Activated CD4-positive, CD25-positive, alpha-beta regulatory T cell (primary cell): ENCODE results near the gene ANTXR1.

Source experiments
- DNase-seq, 4 experiments: peaks; one replicate each; lab custom pipeline; 2025; lab: John Stamatoyannopoulos, UW

The ANTXR1 gene

DNA sequence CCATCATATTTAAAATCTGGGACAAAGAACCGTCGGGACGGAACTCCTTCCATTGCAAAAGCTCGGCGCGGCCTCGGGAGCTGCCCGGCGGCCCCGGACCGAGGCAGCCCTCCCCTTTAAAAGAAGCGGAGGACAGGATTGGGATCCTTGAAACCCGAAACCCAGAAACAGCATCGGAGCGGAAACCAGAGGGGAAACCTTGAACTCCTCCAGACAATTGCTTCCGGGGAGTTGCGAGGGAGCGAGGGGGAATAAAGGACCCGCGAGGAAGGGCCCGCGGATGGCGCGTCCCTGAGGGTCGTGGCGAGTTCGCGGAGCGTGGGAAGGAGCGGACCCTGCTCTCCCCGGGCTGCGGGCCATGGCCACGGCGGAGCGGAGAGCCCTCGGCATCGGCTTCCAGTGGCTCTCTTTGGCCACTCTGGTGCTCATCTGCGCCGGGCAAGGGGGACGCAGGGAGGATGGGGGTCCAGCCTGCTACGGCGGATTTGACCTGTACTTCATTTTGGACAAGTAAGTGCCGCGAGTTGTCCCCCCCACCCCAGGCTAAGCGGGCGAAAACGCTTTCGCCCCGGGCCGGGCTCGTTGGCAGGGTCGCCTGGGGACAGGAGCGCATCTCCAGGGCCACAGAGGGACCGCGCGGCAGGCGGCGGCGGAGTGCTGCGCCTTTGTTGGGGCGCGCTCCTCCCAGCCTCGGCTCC lies at the start of gene ANTXR1:
ANTXR1 (plus strand) TSS at position 38 of the 698 bp plus-strand sequence; CDS start at position 359, 321 bp downstream.
- DNase-seq, result no peak

DNA sequence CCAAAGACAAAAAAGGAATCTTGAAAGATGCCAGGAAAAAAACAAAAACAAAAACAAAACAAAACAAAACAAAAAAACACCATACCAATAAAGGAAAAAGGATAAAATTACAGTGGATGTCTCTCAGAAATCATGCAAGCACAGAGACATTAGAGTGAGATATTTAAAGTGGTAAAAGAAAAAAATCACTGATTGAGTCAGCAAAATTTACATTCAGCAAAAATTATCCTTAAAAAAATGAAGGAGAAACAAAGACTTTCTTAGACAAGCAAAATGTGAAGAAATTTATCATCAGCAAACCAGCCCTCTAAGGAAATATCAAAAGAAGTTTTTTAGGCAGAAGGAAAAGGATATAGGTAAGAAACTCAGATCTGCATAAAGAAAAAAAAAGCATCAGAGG lies 48.7 kb upstream of the ANTXR1 start:
- DNase-seq, result no peak

DNA sequence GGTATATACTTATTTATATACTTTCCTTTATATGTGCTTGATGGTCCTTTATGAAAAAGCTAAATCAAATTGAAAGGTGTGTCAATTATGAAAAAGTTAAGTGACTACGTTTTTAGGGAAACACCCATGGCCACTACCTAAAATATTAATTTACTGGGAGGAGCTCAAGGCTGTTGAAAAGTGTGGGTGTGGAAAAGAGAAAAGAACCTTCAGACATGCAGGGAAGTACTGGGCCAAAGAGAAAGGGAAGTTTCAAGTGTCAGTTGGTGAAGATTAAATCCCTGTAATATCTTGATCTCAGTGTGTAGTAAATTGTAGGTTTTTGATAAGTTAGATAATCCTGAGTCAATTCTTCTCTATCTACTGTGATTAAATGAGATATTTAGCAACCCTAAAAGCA lies 44.8 kb upstream of the ANTXR1 start:
- no peak for DNase-seq

DNA sequence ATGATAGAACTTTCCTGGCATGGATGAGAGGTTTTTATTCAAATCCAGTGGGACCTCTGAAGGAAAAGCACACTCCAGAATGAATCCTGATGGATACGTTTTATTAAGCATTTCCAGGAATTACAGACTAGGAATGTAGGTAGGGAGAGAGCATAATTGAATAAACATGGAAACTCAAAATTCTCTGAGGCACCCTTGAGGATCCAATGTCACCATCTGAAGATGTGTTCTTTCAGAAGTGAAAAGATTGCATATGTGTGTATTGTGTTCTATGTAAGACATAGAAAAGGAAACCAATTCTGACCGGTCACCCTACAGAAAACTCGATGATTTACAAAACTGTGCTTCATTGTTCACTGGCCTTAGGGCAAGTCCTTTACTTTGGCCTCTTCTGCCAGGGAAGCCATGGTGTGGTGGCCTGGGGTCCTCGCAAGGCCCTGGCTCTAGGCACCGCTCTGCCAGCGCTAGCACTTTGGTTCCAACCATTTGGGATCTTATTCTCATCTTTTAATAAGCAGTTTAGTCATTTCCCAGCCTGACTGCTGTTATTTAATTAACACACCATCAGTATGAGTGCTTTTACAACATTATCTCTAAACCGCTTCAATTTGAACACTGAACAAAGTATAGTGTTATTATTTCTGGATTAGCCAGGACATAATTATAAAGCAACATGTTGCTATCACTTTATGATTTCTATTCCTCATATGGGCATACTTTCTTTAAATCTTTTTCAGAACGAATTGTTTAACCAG lies 43.1 kb upstream of the ANTXR1 start:
- no peak for DNase-seq

DNA sequence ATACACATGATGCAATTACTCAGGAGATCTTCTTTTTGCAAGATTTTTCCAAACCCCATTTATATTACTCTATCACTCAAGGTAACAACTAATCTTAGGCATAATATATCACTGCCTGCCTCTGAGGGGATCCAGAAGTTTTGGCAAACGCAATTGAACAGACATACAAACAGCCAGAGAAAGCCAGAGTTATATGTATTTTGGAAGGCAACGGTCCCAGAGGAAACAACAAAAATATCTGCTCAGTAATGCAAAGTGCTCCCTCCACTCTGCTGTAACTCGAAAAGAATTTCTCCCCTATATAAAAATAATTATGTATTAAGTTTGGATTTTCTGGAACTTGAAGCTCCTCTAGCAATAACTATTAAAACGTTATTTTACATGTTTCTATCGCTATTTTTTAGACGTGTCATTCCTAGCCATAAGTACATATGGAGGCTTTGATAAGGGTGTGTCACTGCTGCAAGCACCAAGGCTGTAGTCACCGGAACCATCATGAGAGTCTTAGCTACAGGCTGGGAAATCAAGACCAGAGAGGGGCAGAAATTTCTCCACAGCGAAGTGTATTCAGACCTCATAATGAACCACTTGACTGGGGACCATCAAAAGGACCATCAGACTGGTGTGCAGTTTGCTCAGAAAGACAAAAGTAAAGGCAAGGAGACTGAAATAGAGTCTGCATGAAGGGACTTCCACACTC lies 42.3 kb upstream of the ANTXR1 start:
- no peak for DNase-seq

DNA sequence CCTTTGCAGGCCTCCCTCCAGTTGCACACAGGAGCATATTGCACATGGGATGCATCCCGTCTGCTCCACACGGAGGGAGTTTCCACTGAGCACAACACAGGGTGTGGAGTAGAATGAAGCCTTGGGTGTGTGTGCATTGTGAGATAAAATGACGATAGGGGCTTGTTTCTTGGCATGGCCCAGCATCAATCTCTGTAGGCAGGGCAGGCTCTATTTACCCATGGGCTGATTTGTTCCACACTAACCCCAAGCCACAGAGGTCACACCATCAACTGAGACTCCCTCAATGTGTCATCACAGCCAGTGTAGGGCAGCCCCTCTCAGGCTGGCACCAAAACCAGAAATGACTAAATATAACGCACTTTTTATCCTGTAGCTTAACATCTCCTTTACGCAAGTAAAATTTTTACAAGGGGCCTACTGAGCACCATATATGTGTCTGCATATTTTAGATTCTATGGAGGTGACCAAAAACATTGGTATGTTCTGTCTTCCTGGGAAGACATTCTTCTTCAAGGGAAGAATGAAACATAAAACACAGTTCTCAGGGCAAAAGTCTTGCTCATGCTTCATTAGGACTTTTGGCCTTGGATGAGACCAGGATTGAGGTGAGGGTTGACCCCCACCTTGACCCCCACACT lies 41.3 kb upstream of the ANTXR1 start:
- no peak for DNase-seq

DNA sequence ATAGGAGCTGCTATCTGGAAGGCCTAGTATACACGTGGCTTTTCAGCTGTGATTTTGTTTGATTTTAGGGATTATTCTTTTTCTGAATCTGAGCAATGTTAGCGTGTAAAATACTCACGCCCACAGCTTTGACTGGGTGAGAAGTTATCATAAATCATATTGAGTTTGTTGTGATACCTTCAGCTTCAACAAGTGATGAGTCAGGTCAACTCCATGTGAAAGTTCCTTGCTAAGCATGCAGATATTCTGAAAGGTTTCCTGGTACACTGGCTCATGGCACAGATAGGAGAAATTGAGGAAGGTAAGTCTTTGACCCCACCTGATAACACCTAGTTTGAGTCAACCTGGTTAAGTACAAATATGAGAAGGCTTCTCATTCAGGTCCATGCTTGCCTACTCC lies 38.7 kb upstream of the ANTXR1 start, which contains the start of gene GKN1:
GKN1 (plus strand) TSS at position 386 of the 400 bp plus-strand sequence. CDS start 42 bp downstream, outside the sequence.
- DNase-seq, result no peak

DNA sequence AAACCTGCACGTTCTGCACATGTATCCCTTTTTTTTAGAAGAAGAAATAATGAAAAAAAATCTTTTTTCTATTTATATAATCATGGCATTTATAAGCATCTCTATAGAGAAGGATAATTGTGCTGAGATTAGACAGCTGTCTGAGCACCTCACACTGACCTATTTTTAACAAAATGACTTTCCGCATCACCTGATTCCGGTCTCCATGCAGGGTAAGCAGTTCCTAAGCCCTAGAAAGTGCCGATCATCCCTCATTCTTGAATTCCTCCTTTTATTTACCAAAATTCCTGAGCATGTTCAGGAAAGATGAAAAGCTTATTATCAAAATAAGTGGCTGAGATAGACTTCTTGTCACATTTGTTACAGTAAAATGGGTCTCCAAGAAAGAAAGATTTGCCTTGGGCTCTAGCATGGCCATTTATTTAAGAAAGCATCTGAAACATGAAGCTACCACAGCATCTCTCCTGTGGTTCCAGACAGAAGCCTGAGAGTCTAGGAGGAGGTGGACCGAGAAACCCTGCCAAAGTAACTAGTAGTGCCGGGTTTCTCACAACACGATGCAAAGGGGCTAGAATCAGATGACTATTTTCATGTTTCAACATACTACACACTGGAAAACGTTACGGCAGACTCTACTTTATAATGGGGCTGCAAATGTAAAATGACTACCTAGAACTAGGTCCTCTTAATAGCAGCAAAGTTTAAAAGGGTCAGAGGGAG lies 37.9 kb upstream of the ANTXR1 start:
- no peak for DNase-seq

DNA sequence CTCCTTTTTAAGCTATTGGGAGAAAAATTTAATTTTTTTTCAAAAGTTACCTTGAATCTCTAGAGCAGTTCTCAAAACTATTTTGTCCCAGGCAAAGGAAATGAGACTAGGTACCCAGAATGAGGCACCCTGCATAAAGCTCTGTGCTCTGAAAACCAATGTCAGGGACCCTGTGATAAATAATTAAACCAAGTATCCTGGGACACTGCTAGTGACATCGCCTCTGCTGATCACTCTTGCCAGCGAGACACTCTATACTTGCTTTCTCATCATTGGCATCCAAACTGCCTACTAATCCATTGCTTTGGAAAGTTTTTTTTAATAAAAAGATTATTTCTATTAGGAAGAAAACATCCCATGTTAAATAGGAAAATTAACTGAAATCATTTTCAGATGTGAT lies 37.1 kb upstream of the ANTXR1 start:
- no peak for DNase-seq

DNA sequence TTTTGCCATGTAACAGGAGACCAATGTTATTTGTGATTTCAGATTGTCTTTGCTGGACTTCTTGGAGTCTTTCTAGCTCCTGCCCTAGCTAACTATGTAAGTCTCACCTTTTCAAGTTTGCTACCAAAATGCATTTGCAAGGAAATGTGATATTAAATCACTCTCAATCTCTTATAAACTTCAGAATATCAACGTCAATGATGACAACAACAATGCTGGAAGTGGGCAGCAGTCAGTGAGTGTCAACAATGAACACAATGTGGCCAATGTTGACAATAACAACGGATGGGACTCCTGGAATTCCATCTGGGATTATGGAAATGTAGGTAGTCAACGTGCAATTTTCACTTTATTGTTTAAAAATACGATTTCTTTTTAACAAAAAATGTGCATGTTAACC lies 35.5 kb upstream of the ANTXR1 start:
- DNase-seq, result no peak

DNA sequence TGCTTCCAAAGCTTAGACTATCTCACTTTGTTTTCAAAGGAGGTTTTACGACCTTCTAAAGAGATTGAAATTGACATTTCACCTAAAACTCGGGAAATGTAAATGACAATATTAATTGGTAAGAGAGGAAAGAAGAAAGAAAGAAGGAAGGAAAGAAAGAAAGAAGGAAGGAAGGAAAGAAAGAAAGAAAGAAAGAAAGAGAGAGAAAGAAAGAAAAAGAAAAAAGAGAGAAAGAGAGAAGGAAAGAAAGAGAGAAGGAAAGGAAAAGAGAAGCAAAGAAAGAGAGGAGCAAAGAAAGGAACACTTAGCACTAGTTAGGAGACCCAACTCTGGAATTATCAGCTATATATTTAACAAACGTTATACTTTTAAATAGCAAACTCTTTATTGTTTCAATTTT lies 34.9 kb upstream of the ANTXR1 start:
- DNase-seq, result no peak

DNA sequence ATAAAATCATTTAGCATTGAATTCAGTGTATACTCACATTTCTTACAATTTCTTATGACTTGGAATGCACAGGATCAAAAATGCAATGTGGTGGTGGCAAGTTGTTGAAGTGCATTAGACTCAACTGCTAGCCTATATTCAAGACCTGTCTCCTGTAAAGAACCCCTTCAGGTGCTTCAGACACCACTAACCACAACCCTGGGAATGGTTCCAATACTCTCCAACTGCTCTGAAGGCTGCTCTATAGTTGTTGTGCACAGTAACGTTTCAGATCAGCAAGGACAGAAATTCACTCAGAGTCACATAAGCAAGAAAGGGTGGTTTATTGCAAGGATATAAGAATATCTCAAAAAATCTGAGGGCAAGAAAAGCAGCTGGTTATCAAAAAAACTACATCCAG lies 32.0 kb upstream of the ANTXR1 start:
- no peak for DNase-seq

DNA sequence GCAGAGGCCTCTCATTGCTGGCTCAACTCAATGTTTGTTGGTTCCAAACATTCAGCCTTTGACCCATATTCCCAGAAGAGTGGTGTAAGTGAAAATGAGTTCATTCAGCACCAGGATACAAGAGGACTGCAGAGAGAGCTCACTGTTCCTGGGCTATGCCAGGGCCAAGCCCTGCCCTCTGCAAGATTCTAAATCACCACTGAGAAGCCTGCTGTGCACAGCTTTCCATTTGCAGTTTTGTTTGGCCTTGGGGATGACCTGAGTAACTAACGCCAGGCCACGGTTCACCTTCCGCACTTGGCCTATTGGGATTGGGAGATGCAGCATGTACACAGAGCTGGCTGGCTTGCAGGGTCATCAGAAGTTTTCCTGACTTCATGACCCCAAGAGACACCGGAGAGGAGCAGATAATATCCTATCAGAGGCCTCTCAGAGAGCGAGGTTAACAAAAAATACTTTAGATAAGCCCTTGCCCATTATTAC lies 25.9 kb upstream of the ANTXR1 start:
- no peak for DNase-seq

DNA sequence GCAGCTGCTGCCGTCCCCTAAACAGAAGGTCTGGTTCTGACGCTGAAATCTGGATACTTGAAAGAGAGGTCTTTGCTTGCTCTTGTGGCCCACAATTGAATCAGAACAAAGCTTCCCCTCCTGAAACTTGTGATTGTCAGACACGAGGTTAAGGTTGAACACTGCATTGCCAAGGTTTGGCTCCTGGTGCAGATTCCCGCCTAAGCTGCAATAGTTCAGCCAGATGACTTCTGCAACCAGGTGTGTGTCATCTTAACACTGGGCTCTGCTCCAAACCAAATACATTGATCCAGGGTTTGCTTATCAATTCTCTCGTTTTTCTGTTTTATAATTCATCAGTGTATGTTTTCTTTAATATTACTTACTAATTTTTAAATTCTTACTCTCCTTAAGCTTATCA lies 23.9 kb upstream of the ANTXR1 start:
- no peak for DNase-seq

DNA sequence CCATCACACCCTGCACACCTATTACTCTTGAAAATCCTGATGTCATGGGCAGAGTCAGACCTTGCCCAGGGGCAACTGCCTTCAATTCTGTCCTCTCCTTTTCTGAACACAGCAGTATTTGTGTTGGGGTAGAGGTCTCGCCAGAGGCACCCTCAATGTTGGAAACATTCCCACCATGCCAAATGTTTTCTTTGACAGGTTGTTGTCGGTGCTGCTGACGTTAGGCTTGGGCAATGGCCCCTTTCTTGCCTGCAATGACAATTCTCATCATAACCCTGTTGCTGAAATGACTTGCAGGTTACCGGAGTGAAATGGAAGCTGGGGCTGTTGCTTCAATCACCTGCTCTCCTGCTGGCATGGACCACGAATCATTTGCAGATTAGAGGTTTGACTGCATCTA lies 20.6 kb upstream of the ANTXR1 start:
- DNase-seq, result no peak

DNA sequence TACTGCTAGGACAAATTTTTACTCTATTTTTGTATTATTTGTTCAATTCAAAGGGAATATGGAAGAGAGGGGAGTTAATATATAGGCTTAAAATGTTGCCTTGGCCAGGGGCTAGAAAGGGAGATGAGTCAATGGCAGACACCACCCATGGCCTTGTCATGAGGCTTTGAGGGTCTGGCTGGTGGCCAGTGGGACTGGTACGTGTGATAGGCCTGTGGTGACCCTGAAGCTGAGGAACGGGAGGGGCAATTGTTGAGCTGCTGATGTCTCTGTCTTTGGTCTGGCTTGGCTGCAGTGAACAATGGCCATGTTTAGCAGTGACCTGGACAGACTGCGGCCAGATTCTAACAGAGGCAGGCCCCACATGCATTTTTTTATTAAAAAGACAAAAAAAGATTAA lies 20.0 kb upstream of the ANTXR1 start:
- no peak for DNase-seq

DNA sequence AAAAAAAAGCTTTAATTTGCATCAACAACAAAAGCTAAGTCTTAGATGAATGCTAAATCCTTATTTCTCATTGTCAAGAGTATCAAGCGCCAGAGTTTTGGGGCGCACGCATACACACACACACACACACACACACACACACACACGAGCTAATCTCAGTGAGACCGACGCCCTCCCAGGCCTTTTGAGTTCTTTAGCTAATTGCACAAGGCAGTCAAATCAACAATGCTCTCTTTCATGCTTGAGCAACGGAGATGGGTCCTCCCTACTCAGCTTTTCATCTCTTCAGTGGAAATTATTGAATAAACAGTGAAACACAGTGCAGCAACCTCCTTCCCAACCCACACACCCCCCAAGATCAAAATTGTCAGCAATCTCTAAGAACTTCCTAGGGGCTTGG lies 19.3 kb upstream of the ANTXR1 start:
- DNase-seq, result no peak

DNA sequence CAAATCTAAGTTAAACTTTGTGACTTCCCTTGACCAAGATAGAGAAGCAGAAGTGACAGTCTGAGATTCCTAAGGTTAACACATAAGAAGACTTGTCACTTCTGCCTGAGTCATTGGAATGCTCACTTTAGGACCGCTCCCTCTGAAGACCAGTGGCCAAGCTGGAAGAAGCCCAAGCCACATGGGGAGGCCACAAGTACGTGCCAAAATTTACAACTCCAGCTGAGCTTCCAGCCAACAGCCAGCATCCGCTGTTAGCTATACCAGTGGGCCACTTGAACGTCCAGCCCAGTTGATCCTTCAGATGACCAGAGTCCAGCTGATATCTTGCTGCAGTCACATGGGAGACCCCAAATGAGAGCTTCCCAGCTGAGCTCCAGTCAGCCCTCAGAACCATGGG lies 18.1 kb upstream of the ANTXR1 start:
- no peak for DNase-seq

DNA sequence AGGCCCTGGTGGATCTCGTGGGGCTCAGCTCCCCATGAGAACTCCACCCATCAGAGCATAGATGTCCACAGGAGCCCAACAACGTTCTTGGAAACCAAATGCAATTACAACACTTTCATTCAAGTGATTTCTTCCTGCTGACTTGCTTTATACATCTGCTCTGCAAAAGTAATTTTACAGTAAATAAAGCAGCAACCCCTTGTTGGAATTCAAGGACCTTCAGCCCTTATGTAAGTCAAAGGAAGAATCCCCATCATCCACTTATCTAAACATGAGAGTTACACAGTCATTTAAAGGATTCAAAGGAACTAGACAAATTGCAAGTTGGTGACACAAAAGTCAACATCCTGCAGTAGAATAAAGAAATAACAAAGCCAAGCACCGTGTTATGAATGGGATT lies 17.1 kb upstream of the ANTXR1 start:
- DNase-seq, result no peak

DNA sequence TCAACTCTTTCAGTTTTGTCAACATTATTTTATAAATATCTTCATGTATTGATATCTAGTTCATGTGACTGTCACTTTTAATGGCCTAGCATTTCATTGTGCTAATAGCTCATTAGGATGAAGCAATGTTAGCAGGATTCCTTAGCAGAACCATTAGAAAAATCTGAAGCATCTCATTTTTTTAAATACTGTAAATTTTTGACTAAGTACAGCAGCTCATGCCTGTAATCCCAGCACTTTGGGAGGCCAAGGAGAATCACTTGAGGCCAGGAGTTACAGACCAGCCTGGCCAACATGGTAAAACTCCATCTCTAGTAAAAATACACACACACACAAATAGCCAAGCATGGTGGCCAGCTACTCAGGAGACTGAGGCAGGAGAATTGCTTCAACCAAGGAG lies 15.6 kb upstream of the ANTXR1 start:
- no peak for DNase-seq

DNA sequence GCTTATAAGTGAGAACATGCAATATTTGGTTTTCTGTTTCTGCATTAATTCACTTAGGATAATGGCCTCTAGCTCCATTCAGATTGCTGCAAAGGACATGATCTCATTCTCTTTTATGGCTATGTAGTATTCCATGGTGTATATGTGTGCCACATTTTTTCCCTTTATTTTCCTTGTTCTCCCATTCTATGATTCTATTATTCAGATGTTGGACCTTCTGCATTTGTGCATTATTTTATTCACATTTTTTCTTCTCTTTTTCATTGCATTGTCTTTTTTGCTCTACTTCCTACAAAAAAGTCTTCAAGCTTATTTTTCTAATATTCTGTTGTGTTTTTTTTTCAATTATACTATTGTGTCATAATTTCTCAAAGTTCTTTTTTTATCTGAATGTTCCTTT lies 11.1 kb upstream of the ANTXR1 start:
- no peak for DNase-seq

DNA sequence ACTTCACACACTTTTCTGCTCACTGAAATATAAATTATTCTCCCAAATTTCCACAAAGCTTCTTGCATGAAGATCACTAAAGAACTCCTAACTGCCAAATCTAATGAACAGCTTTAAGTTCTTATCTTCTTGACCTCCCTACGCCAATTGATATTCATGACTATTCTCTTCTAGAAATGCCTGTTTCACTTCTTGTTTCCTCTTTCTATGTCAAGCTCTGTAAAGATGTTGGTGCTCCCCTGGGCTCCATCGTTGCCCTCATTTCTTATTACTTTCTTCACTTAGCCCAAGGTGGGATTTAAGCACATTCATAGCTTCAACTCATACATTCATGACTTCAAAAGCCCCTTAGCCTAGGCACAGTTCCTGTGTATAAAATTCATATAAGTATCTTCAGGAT lies 9.2 kb upstream of the ANTXR1 start:
- no peak for DNase-seq
